Eye (tissue), 1 donor: ENCODE measurements around the gene RFXANK.
"Not testable (repeated sequence)": the region's sequence is repeated elsewhere in the genome, so short reads cannot be mapped to it uniquely, and the experiment has no call there.

ENCODE experiments used
- DNase-seq: peaks from one replicate; pipeline ENCODE4 v3.0.0-alpha.2; 2015

RFXANK gene

DNA sequence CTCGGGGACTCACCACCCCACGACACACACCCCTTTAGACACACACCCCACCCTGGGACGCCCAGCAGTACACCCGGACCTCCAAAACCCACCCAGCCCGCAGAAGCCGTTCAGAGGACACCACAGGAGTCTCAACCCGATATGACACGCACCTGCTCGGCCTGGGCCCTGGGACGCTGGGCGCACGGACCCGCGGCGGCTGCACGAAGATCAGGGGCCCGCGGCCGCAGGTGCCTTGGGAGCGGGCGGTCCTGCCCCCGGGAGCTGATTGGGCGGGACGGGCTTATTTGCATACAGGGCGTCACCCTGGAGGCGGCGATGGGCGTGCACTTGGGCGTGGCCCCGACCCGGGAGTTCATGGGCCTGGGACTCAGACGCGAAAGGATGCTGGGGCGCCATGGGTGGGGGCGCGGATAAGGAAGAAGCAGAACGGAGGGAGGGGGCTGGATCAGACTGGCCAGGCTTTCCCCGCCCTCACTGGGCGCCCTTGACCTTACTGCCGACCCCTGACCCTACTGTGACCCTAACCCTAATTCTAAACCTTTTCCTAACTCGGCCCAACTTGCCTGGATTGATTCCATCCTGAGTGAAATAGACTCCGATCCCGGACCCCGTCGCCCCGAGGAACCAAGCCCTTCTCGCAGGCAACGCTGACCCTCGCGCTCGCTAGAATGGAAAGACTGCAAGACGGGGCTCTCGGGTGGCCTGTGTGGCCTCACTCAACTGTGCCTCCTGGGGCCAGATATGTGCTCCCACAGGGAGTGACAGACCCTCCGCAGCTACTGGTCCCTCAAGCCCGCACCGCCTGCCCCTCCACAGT lies 21.8 kb upstream of the RFXANK start, which contains the start of gene MEF2B:
MEF2B (minus strand) TSS at position 211 of the 820 bp plus-strand sequence. CDS start 19,528 bp downstream, outside the sequence.
- peak; percentile 81 for DNase-seq

GRCh38 chr19:19170873-19171672 lies 21.0 kb upstream of the RFXANK start:
- DNase-seq, result peak; percentile 28

DNA sequence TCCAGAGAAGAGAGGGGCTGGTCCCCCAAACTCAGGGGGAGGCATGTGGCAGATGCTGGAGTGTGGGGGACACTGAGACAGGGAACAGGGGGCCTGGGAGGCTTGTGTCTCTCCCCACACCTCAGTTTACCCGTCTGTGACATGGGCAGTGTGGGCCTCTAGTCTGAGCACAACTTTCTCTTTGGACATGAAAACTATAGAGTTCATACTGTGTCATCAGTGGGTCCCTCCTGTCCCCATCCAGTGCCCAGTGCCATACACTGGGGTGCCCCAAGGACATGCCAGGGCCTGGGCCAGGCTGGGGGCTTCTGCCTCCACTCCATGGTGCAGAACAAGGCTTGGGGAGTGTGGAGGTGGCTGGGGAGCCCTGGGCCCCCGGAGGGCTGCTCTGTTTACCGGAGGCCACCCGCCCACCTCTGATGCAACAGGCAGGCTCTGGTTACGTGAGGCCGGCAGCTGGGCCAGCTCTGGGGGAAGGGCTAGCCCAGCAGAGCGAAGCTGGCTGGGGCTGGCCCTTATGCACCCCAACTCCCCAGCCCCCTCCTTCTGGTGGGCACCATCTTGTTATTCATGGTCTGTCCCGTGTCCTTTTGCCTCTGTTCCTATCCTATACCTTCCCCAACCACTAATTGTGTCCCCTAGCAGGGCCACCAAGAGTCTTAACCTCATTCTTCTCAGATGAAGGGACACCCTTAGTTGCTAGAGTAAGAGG lies 20.1 kb upstream of the RFXANK start:
- no peak for DNase-seq

DNA sequence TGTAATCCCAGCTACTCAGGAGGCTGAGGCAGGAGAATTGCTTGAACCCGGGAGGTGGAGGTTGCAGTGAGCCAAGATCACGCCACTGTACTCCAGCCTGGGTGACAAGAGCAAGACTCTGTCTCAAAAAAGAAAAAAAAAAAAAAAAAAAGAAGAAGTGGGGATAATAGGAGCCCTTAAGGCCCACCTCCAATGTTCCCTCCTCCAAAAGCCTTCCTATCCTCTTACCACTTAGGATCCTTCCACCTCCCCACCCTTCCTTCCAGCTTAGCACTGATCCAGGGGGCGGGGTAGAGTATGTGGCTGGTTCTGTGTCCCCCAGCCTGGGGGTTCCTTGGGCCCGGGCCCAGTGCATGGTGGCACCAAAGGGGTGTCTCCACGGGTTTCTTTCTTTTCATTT lies 18.8 kb upstream of the RFXANK start:
- DNase-seq, result not testable (repeated sequence)

GRCh38 chr19:19176950-19177349 lies 15.1 kb upstream of the RFXANK start:
- no peak for DNase-seq

DNA sequence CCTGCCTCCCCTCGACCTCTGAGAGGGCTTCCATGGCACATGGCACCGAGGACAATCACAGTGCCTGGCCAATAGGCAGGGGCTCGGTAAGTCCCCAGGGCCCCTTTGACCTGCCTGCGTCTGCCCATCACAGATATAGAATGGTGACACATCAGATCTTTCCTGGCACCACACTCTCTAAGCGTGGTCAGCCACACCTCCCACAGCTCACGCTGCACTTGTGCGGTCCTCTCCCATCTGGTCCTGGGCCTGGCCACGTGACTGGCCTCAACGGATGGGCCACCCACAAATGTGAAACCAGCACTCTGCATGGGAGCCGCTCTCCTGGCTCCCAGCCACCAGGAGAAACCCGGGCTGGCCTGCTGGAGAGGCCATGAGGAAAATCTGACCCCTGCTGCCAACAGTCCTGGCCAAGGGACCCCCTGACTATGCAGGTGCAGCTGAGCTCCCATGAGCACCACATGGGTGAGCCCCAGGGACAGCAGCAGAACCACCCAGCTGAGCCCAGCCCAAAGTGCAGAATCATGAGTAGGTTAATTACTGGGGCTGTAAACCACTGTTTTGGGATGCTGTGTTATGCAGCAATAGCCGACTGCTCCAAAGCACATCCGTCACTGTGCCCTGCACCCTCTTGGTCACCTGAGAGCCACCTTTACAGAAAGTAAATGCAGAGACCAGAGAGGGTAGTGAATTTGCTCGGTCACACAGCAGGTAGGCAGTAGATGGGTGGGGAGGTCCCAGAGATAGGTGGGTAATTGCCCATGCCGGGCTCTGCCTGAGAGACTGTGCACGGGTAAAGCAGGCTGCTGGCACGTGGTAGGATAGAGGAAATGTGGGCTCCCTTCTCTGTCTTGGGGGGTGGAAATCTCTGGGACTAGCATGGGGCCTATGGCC lies 12.3 kb upstream of the RFXANK start:
- no peak for DNase-seq

GRCh38 chr19:19181488-19181998 lies 10.5 kb upstream of the RFXANK start:
- DNase-seq, result no peak

GRCh38 chr19:19185853-19186740 lies 6.0 kb upstream of the RFXANK start:
- DNase-seq, result peak; percentile 47

GRCh38 chr19:19186742-19187141 lies 5.3 kb upstream of the RFXANK start:
- no peak for DNase-seq

DNA sequence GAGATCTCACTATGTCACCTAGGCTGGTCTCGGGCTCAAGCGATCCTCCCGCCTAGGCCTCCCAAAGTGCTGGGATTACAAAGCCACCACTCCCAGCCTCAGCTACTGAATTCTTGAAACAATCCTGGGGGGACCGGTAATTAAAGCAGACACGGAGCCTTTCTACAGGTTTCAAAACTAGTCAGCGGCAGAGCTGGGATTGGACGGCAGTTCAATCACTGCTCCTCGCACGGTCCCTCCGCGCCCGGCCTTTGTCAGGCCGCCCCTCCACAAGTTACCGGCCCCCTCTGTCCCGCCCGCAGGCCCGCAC lies 335 bp upstream of the RFXANK start:
- DNase-seq, result no peak

DNA sequence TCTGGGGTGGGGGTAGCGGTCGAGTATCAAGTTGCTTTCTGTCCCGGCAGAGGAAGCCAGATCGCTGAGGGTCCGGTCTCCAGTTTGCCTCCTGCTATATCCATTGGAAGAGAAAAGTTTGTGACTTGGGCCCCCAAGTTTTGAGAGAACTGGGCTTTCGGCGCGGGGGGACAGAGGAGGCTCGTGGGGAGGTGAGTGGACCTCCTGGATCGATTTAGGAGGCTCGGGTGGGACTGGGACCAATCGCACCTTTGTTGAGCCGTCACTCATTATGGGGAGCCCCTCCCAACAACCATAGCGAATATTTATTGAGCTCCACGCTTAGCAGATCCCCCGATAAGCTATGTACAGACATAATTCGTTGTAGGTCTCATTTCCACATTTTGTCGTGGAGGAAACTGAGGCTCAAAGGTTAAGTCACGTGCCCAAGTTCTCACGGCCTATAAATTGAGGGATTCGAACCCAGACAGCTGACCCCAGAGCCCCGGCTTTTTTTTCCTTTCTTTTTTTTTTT lies 909 bp downstream of the RFXANK start:
- DNase-seq, result no peak

GRCh38 chr19:19193926-19194325 lies 1.9 kb downstream of the RFXANK start:
- no peak for DNase-seq

GRCh38 chr19:19201697-19202630 lies 9.9 kb downstream of the RFXANK start:
- no peak for DNase-seq

GRCh38 chr19:19202707-19203011 lies 10.6 kb downstream of the RFXANK start:
- no peak for DNase-seq

- DNase-seq, result peak; percentile 95
These were observed 11.2 kb downstream of the RFXANK start, which contains the start of gene NR2C2AP for GRCh38 chr19:19203012-19203856. Gene NR2C2AP, minus strand, starts transcription at chr19:19203414. Its CDS starts 354 bp downstream, at chr19:19203060.

- DNase-seq, result no peak
These were observed 12.1 kb downstream of the RFXANK start for GRCh38 chr19:19204181-19204580.

GRCh38 chr19:19205416-19206410 lies 13.7 kb downstream of the RFXANK start:
- no peak for DNase-seq
